ENCODE results near the gene TET1.

DNA sequence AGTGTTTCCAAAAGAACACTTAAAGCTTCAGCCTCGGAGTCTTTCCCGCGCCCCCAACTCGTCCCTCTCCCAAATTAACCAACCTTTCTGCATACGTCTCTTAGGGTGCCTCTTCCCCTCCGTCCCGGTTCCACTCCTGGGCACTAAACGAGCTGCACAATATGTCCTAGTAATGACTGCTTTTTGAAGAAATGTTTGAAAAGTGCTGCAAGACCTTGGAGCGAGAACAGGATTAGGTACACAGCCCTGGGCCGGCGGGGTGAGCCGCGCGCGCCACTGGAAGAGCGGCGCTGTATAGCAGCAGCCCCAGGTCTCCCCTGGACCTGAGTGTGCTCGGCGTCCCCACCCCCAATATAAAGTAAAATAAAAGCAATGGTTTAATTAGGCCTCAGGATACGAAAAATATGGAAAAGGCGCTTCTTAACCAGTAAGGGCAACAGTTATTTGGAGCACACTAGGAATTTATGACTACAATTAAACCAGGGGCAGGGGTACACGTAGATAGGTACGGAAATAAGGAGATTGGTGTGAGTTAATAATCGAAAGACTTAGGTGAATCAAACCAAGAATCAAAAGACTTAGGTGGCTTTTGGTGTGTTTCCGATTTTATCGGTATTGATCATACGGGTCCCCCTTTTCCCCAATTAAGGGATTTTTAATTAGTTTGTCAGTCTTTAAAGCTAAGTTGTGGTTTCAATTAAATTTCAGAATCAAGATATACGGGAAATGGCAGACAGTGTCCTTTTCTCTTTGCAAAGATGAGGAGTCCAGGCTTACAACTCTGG, 1.9 kb downstream of the TET1 start:
- no peak for TF ChIP-seq POLR2A (IDR thresholded peaks at IDR 0.05)
- TF ChIP-seq, protein P1, sequence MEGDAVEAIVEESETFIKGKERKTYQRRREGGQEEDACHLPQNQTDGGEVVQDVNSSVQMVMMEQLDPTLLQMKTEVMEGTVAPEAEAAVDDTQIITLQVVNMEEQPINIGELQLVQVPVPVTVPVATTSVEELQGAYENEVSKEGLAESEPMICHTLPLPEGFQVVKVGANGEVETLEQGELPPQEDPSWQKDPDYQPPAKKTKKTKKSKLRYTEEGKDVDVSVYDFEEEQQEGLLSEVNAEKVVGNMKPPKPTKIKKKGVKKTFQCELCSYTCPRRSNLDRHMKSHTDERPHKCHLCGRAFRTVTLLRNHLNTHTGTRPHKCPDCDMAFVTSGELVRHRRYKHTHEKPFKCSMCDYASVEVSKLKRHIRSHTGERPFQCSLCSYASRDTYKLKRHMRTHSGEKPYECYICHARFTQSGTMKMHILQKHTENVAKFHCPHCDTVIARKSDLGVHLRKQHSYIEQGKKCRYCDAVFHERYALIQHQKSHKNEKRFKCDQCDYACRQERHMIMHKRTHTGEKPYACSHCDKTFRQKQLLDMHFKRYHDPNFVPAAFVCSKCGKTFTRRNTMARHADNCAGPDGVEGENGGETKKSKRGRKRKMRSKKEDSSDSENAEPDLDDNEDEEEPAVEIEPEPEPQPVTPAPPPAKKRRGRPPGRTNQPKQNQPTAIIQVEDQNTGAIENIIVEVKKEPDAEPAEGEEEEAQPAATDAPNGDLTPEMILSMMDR (IDR thresholded peaks at IDR 0.05 in 8 of 11, conservative IDR thresholded peaks at IDR 0.05 in 3 of 11), result no peak
